NT2/D1 (cell line): ENCODE measurements around the gene SLC48A1.

Source experiments
- DNase-seq: peaks from one replicate; pipeline ENCODE4 v3.0.0-alpha.2; 2011; ENCODE audit warnings: low read depth, low spot score
- H3K27me3 ChIP-seq: 2 replicates; pipeline ENCODE4 v1.6.0; 2011; ENCODE audit warnings: mild to moderate bottlenecking; ENCODE audit not compliant: insufficient read length, insufficient read depth
- H3K36me3 ChIP-seq: 2 replicates; pipeline ENCODE4 v1.6.1; 2011; ENCODE audit warnings: mild to moderate bottlenecking, low read length, mixed read lengths; ENCODE audit not compliant: insufficient read depth, insufficient read length
- H3K4me1 ChIP-seq: 2 replicates; pipeline ENCODE4 v1.5.1; 2011; ENCODE audit not compliant: insufficient read depth, insufficient read length
- H3K4me3 ChIP-seq: 2 replicates; pipeline ENCODE4 v1.5.1; 2011; ENCODE audit warnings: low read depth; ENCODE audit not compliant: insufficient read length
- H3K9ac ChIP-seq: 2 replicates; pipeline ENCODE4 v1.6.0; 2011; ENCODE audit warnings: low read depth; ENCODE audit not compliant: insufficient read length
- H3K9me3 ChIP-seq: 2 replicates; pipeline ENCODE4 v1.5.1; 2011; ENCODE audit warnings: mild to moderate bottlenecking, low read length; ENCODE audit not compliant: insufficient read depth
- SUZ12 ChIP-seq: IDR thresholded peaks from 2 replicates; pipeline ENCODE4 v1.6.1; 2011; ENCODE audit not compliant: insufficient read length, insufficient read depth; ENCODE audit errors: extremely low read depth
- YY1 ChIP-seq: IDR thresholded peaks from 2 replicates; pipeline ENCODE4 v1.6.1; 2011; ENCODE audit not compliant: insufficient read length, insufficient read depth
- ZNF274 ChIP-seq: IDR thresholded peaks from 2 replicates; pipeline ENCODE4 v1.6.1; 2011; ENCODE audit warnings: mild to moderate bottlenecking, low read depth, low read length

The SLC48A1 gene

DNA sequence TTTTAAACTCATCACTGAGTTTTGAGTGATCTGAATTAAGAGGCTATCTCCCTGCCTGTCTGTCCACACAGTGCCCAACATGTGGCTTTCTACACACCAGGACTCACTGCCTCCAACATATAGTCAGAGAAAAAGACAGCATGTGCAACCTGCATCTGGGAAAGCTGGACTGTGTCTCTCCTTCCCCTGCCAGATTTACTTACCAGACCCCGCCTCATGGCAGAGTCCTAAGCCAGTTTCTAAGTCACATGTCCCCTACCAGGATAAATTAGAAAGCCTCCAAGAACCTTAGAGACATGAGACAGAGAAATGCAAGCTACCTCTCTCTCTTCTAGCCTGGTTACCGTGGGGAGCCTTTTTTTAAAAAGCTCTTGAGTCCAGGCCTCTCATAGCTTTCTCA is 49.4 kb downstream of the SLC48A1 start:
- H3K36me3 ChIP-seq = peaks cover 13% of the 10 kb centered on the region
- no peak overlapping the region for H3K4me3 ChIP-seq
- no peak overlapping the region for H3K9ac ChIP-seq
- TF ChIP-seq ZNF274 (no peak), YY1 (no peak), SUZ12 (no peak)
- DNase-seq = no peak
- no peaks in the 10 kb centered on the region for H3K9me3 ChIP-seq
- H3K27me3 ChIP-seq = peaks cover 2% of the 10 kb centered on the region
- H3K4me1 ChIP-seq = peaks cover 28% of the 10 kb centered on the region

- Histone ChIP-seq H3K4me1 (peaks cover 26% of the 10 kb centered on the region), H3K9me3 (no peaks in the 10 kb centered on the region), H3K4me3 (no peak overlapping the region), H3K9ac (no peak overlapping the region), H3K36me3 (peaks cover 8% of the 10 kb centered on the region), H3K27me3 (peaks cover 2% of the 10 kb centered on the region)
- no peak for TF ChIP-seq ZNF274
- no peak for TF ChIP-seq YY1
- DNase-seq = no peak
Observed at GRCh38 chr12:47822863-47823262, 49.8 kb downstream of the SLC48A1 start.

DNA sequence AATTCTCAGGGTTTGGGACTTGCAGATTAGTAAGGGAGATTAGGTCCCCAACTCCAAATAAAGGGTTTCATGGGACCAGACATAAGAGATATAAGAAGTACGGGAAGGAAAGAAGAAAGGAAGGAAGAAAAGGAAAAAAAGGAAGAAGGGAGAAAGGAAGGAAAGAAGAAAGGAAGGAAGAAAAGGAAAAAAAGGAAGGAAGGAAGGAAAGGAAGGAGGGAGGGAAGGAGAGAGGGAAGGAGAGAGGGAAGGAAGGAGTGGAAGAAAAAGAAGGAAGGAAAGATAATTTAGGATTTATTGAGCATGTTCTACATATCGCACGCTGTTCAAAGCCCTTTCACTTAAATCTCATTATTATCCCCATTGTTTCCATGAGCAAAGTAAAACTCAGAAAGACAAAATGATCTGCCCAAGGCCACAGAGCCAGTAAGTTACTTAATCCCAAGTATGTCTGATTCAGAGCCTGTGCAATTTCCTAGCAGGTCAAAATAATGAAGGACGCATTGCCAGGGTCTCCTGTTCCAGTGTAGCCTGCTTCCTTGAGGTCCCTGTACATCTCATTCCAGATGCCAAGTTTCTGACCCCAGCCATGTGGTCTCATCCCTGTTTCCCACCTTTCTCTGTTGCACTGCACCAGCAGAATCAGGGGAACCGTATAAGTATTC is 50.5 kb downstream of the SLC48A1 start:
- H3K27me3 ChIP-seq = peaks cover 2% of the 10 kb centered on the region
- no peak for DNase-seq
- TF ChIP-seq YY1 (no peak), ZNF274 (no peak)
- H3K9me3 ChIP-seq = no peaks in the 10 kb centered on the region
- no peak overlapping the region for H3K9ac ChIP-seq
- peaks cover 26% of the 10 kb centered on the region for H3K4me1 ChIP-seq
- no peak overlapping the region for H3K4me3 ChIP-seq
- H3K36me3 ChIP-seq = peaks cover 1% of the 10 kb centered on the region

- peaks cover 29% of the 10 kb centered on the region for H3K4me1 ChIP-seq
Observed at GRCh38 chr12:47824198-47824597, 51.2 kb downstream of the SLC48A1 start.

DNA sequence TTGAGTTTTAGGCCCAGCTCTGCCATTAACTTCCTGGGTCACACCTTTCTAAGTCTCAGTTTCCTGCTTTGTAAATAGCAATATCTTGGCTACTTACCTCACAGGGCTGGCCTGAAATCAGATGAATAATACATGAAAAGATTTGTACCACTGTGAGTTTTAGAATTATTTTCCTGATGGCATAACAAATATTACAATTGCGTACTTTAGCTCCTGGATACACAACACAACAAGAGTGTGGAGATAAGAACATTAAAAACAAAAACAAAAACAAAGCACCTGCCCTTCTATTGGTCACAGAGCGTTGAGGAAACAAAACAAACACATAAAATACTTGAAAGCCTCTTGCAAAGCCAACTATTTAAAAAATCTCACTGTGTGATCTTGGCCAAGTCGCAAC is 51.6 kb downstream of the SLC48A1 start:
- DNase-seq = no peak
- Histone ChIP-seq H3K9ac (no peak overlapping the region), H3K9me3 (no peaks in the 10 kb centered on the region), H3K36me3 (no peaks in the 10 kb centered on the region), H3K27me3 (peaks cover 2% of the 10 kb centered on the region), H3K4me3 (no peak overlapping the region), H3K4me1 (peaks cover 33% of the 10 kb centered on the region)
- no peak for TF ChIP-seq YY1
- TF ChIP-seq ZNF274 = no peak
- TF ChIP-seq SUZ12 = no peak

More at GRCh38 chr12:47824198-47824597, 51.2 kb downstream of the SLC48A1 start:
- no peaks in the 10 kb centered on the region for H3K36me3 ChIP-seq
- H3K9me3 ChIP-seq = no peaks in the 10 kb centered on the region
- H3K27me3 ChIP-seq = peaks cover 2% of the 10 kb centered on the region
- TF ChIP-seq SUZ12 (no peak), YY1 (no peak), ZNF274 (no peak)
- no peak overlapping the region for H3K9ac ChIP-seq
- no peak for DNase-seq
- H3K4me3 ChIP-seq = no peak overlapping the region

GRCh38 chr12:47825173-47825639 is 52.2 kb downstream of the SLC48A1 start:
- no peak for DNase-seq
- no peak overlapping the region for H3K9ac ChIP-seq
- TF ChIP-seq SUZ12 (no peak), YY1 (no peak), ZNF274 (no peak)
- H3K4me3 ChIP-seq = no peak overlapping the region
- no peaks in the 10 kb centered on the region for H3K9me3 ChIP-seq
- peaks cover 33% of the 10 kb centered on the region for H3K4me1 ChIP-seq
- no peaks in the 10 kb centered on the region for H3K36me3 ChIP-seq
- peaks cover 2% of the 10 kb centered on the region for H3K27me3 ChIP-seq

- Histone ChIP-seq H3K36me3 (no peaks in the 10 kb centered on the region), H3K27me3 (peaks cover 2% of the 10 kb centered on the region), H3K4me1 (peaks cover 25% of the 10 kb centered on the region), H3K9me3 (no peaks in the 10 kb centered on the region), H3K4me3 (no peak overlapping the region), H3K9ac (no peak overlapping the region)
- DNase-seq = no peak
- TF ChIP-seq SUZ12 (no peak), YY1 (no peak), ZNF274 (no peak)
Observed at GRCh38 chr12:47828008-47828975, 55.3 kb downstream of the SLC48A1 start.
